H9 (cell line): ENCODE data around the gene CYBA. TPM values are rescaled to one million over a fixed set of nuclear protein-coding genes. Genes with fewer than 3 reads are reported as not detected.

Experiments used
- DNase-seq: peaks from one replicate; pipeline ENCODE4 v3.0.0-alpha.2; 2017
- H2AFZ ChIP-seq: one replicate; pipeline ENCODE4 v1.6.1; 2013; ENCODE audit warnings: mild to moderate bottlenecking, low read length, control low read depth, moderate library complexity
- H2AK5ac ChIP-seq: 2 replicates; pipeline ENCODE4 v1.6.1; 2013; ENCODE audit warnings: low read length, control low read depth, mixed read lengths; ENCODE audit not compliant: insufficient read length
- H2BK120ac ChIP-seq: one replicate; pipeline ENCODE4 v1.6.1; 2013; ENCODE audit warnings: low read depth, mild to moderate bottlenecking, low read length, control low read depth, inconsistent platforms; ENCODE audit not compliant: poor library complexity, severe bottlenecking
- H2BK12ac ChIP-seq: 2 replicates; pipeline ENCODE4 v1.6.1; 2013; ENCODE audit warnings: low read length, control low read depth, mixed read lengths, low read depth; ENCODE audit not compliant: insufficient read length
- H2BK15ac ChIP-seq: 2 replicates; pipeline ENCODE4 v1.6.1; 2013; ENCODE audit warnings: low read depth, low read length, control low read depth
- H2BK20ac ChIP-seq: one replicate; pipeline ENCODE4 v1.6.1; 2013; ENCODE audit warnings: low read depth, mild to moderate bottlenecking, low read length, control low read depth, inconsistent platforms; ENCODE audit not compliant: poor library complexity, severe bottlenecking
- H2BK5ac ChIP-seq: 2 replicates; pipeline ENCODE4 v1.6.1; 2013; ENCODE audit warnings: low read length, control low read depth, mixed read lengths; ENCODE audit not compliant: insufficient read length
- H3K14ac ChIP-seq: 2 replicates; pipeline ENCODE4 v1.6.1; 2013; ENCODE audit warnings: low read length, control low read depth; ENCODE audit not compliant: insufficient read depth
- H3K18ac ChIP-seq: 2 replicates; pipeline ENCODE4 v1.6.1; 2013; ENCODE audit warnings: low read depth, mild to moderate bottlenecking, mixed read lengths, low read length, control low read depth; ENCODE audit not compliant: insufficient read length
- H3K23ac ChIP-seq: 2 replicates; pipeline ENCODE4 v1.6.1; 2013; ENCODE audit warnings: low read length, control low read depth, mixed read lengths, low read depth; ENCODE audit not compliant: insufficient read length
- H3K23me2 ChIP-seq: 2 replicates; pipeline ENCODE4 v1.6.1; 2013; ENCODE audit warnings: low read depth, mild to moderate bottlenecking, mixed read lengths, low read length, control low read depth; ENCODE audit not compliant: insufficient read length, poor library complexity, severe bottlenecking
- H3K27ac ChIP-seq: 2 replicates; pipeline ENCODE4 v1.5.1; 2013; ENCODE audit warnings: low read length, control low read depth, mixed read lengths, low read depth; ENCODE audit not compliant: insufficient read length
- H3K27me3 ChIP-seq: 2 replicates; pipeline ENCODE4 v1.6.1; 2013; ENCODE audit warnings: low read length, control low read depth, inconsistent platforms; ENCODE audit not compliant: insufficient read depth
- H3K4ac ChIP-seq: 2 replicates; pipeline ENCODE4 v1.6.1; 2013; ENCODE audit warnings: low read depth, mild to moderate bottlenecking, control low read depth, inconsistent platforms, low read length, moderate library complexity
- H3K4me1 ChIP-seq: 2 replicates; pipeline ENCODE4 v1.6.1; 2013; ENCODE audit warnings: low read length, control low read depth, inconsistent platforms; ENCODE audit not compliant: insufficient read depth
- H3K4me2 ChIP-seq: 2 replicates; pipeline ENCODE4 v1.6.1; 2013; ENCODE audit warnings: low read length, control low read depth, mixed read lengths; ENCODE audit not compliant: insufficient read length, insufficient read depth
- H3K56ac ChIP-seq: 2 replicates; pipeline ENCODE4 v1.6.1; 2013; ENCODE audit warnings: low read depth, mild to moderate bottlenecking, mixed read lengths, low read length, control low read depth; ENCODE audit not compliant: insufficient read length
- H3K79me1 ChIP-seq: 2 replicates; pipeline ENCODE4 v1.6.1; 2013; ENCODE audit warnings: low read depth, mild to moderate bottlenecking, moderate library complexity, low read length, control low read depth, inconsistent platforms; ENCODE audit not compliant: insufficient read depth, poor library complexity, severe bottlenecking
- H3K79me2 ChIP-seq: 2 replicates; pipeline ENCODE4 v1.6.1; 2013; ENCODE audit warnings: low read length, control low read depth, inconsistent platforms; ENCODE audit not compliant: insufficient read depth
- H3K9ac ChIP-seq: 2 replicates; pipeline ENCODE4 v1.6.1; 2013; ENCODE audit warnings: low read length, control low read depth, mixed read lengths; ENCODE audit not compliant: insufficient read length; ENCODE audit errors: extremely low read depth
- H3K9me3 ChIP-seq: one replicate; pipeline ENCODE4 v1.6.1; 2013; ENCODE audit warnings: low read depth, low read length, inconsistent platforms; ENCODE audit not compliant: control insufficient read depth
- H3T11ph ChIP-seq: one replicate; pipeline ENCODE4 v1.6.1; 2013; ENCODE audit warnings: mild to moderate bottlenecking, low read length, control low read depth, inconsistent platforms
- H4K20me1 ChIP-seq: one replicate; pipeline ENCODE4 v1.6.1; 2013; ENCODE audit not compliant: control insufficient read depth, insufficient read length, insufficient read depth
- H4K5ac ChIP-seq: 2 replicates; pipeline ENCODE4 v1.6.1; 2013; ENCODE audit warnings: low read depth, mild to moderate bottlenecking, mixed read lengths, low read length, control low read depth; ENCODE audit not compliant: insufficient read length
- H4K8ac ChIP-seq: replicated peaks from 2 replicates; pipeline ENCODE4 v1.6.1; 2013; ENCODE audit warnings: low read length, control low read depth, mixed read lengths, low read depth; ENCODE audit not compliant: insufficient read length
- H4K91ac ChIP-seq: 2 replicates; pipeline ENCODE4 v1.6.1; 2013; ENCODE audit warnings: low read depth, mild to moderate bottlenecking, moderate library complexity, mixed read lengths, low read length, control low read depth; ENCODE audit not compliant: insufficient read length
- H3K27ac Mint-ChIP-seq, 3 experiments: 2 replicates in 2 of 3; 3 replicates in 1 of 3; pipeline ENCODE4 v1.8.0; 2020 to 2021; ENCODE audit warnings: mixed read lengths in 3 of 3, mild to moderate bottlenecking in 1 of 3, moderate library complexity in 1 of 3
- H3K27me3 Mint-ChIP-seq: 2 replicates; pipeline ENCODE4 v1.8.0; 2021; ENCODE audit warnings: low read depth, mild to moderate bottlenecking, moderate library complexity, mixed read lengths
- H3K36me3 Mint-ChIP-seq, 3 experiments: 2 replicates in 2 of 3; 3 replicates in 1 of 3; pipeline ENCODE4 v1.8.0; 2020 to 2021; ENCODE audit warnings: low read depth in 3 of 3, mixed read lengths in 3 of 3; ENCODE audit not compliant: insufficient read depth in 1 of 3
- H3K4me1 Mint-ChIP-seq, 2 experiments: 2 replicates each; pipeline ENCODE4 v1.8.0; 2020; ENCODE audit warnings: mixed read lengths in 2 of 2
- H3K4me3 Mint-ChIP-seq, 2 experiments: 2 replicates in 1 of 2; 3 replicates in 1 of 2; pipeline ENCODE4 v1.8.0; 2020 to 2021; ENCODE audit warnings: mild to moderate bottlenecking in 2 of 2, mixed read lengths in 2 of 2, moderate library complexity in 1 of 2
- H3K9me3 Mint-ChIP-seq, 2 experiments: 2 replicates in 1 of 2; 3 replicates in 1 of 2; pipeline ENCODE4 v1.8.0; 2020; ENCODE audit warnings: mild to moderate bottlenecking in 2 of 2, mixed read lengths in 2 of 2, moderate library complexity in 1 of 2
- CTCF ChIP-seq: fragments of 200-600 bp; sonication (generic); conservative IDR thresholded peaks from 3 replicates; pipeline ENCODE4 v1.8.0; 2021; ENCODE audit warnings: antibody characterized with exemption, mild to moderate bottlenecking
- WGBS: extraction: QIAGEN DNeasy Blood & Tissue Kit; methylation state at CpG from one replicate; pipeline ENCODE4 v1.1.7; 2013; ENCODE audit warnings: missing lambda C conversion rate, low lambda C conversion rate, mixed read lengths; ENCODE audit not compliant: insufficient read length; ENCODE audit errors: extremely low coverage; 5-methylcytosine and 5-hydroxymethylcytosine counted together
- total RNA-seq: library from RNA; stranded (reverse); gene quantifications from 2 replicates; pipeline ENCODE4 v1.2.1, GENCODE V29; 2021

CYBA gene
- total RNA-seq, 1 experiment from 2014 or later, result 153 TPM

GRCh38 chr16:88688013-88688778 is 37.3 kb upstream of the CYBA start:
- H3K9ac ChIP-seq, result no peak overlapping the region
- H4K20me1 ChIP-seq, result no peaks in the 10 kb centered on the region
- Mint-ChIP-seq H3K4me1 (peaks cover 19 to 26% of the 10 kb centered on the region in 2 experiments), H3K4me3 (no peak overlapping the region; a peak in 1 of 5 replicates), H3K27ac (no peak overlapping the region), H3K36me3 (no peaks in the 10 kb centered on the region), H3K9me3 (no peaks in the 10 kb centered on the region), H3K27me3 (peaks cover 38% of the 10 kb centered on the region)
- H3K4me2 ChIP-seq, result no peak overlapping the region
- H3K4me1 ChIP-seq, result no peaks in the 10 kb centered on the region
- no peak overlapping the region for H3K18ac ChIP-seq
- no peak overlapping the region for H3K23ac ChIP-seq
- H4K5ac ChIP-seq, result no peak overlapping the region
- no peak for TF ChIP-seq CTCF
- no CpG with 5 or more reads among the region's 28 CpGs for WGBS
- no peak overlapping the region for H3K14ac ChIP-seq
- no peak overlapping the region for H2BK20ac ChIP-seq
- no peak overlapping the region for H3K56ac ChIP-seq
- H3K27ac ChIP-seq, result no peak overlapping the region
- no peaks in the 10 kb centered on the region; the same call in 1 of the 2 replicates for H3K27me3 ChIP-seq
- H2AFZ ChIP-seq, result no peak overlapping the region
- no peak overlapping the region for H2BK5ac ChIP-seq
- no peak overlapping the region for H2BK12ac ChIP-seq
- no peak overlapping the region for H4K91ac ChIP-seq
- H4K8ac ChIP-seq, result no peak overlapping the region
- no peaks in the 10 kb centered on the region for H3K79me2 ChIP-seq
- H3K79me1 ChIP-seq, result no peaks in the 10 kb centered on the region
- H2BK15ac ChIP-seq, result no peak overlapping the region
- H3K9me3 ChIP-seq, result no peaks in the 10 kb centered on the region
- peaks cover 12% of the 10 kb centered on the region for H3K23me2 ChIP-seq
- H3K4ac ChIP-seq, result no peak overlapping the region
- H2AK5ac ChIP-seq, result no peak overlapping the region
- no peak for DNase-seq
- H2BK120ac ChIP-seq, result no peak overlapping the region
- no peak overlapping the region for H3T11ph ChIP-seq
